Thymus (tissue), 11 donors: ENCODE results near the gene TSPAN9. TPM values are rescaled to one million over a fixed set of nuclear protein-coding genes. Genes with fewer than 3 reads are reported as not detected.
A peak's percentile ranks its signal among the peaks of the same experiment; 100 is the strongest.

Experiments used
- DNase-seq, 9 donors: peaks; one replicate each; pipeline ENCODE4 v3.0.0-alpha.2; 2013; ENCODE audit warnings: low spot score in 9 of 9, low read depth in 6 of 9, missing footprints in 1 of 9
- H3K27ac ChIP-seq, 2 donors: one replicate each; pipeline ENCODE4 v1.5.1; 2013; ENCODE audit warnings: control low read depth in 1 of 2, low read depth in 1 of 2, low read length in 1 of 2, mild to moderate bottlenecking in 1 of 2, moderate library complexity in 1 of 2
- H3K27me3 ChIP-seq, 2 donors: one replicate each; pipeline ENCODE4 v1.5.1; 2013; ENCODE audit warnings: low read length in 1 of 2; ENCODE audit not compliant: control insufficient read depth in 2 of 2, insufficient read depth in 1 of 2
- H3K36me3 ChIP-seq, 2 donors: one replicate each; pipeline ENCODE4 v1.5.1; 2013; ENCODE audit warnings: low read length in 1 of 2, mild to moderate bottlenecking in 1 of 2, moderate library complexity in 1 of 2; ENCODE audit not compliant: control insufficient read depth in 2 of 2, insufficient read depth in 2 of 2
- H3K4me1 ChIP-seq, 2 donors: one replicate each; pipeline ENCODE4 v1.5.1; 2013; ENCODE audit warnings: low read length in 2 of 2; ENCODE audit not compliant: control insufficient read depth in 2 of 2, insufficient read depth in 2 of 2
- H3K4me3 ChIP-seq, 2 donors: one replicate each; pipeline ENCODE4 v1.5.1; 2013; ENCODE audit warnings: low read length in 2 of 2, control low read depth in 1 of 2, mild to moderate bottlenecking in 1 of 2
- H3K9me3 ChIP-seq, 2 donors: one replicate each; pipeline ENCODE4 v1.5.1; 2013; ENCODE audit warnings: low read length in 1 of 2, mild to moderate bottlenecking in 1 of 2; ENCODE audit not compliant: control insufficient read depth in 2 of 2, insufficient read depth in 1 of 2
- WGBS: extraction: QIAGEN DNeasy Blood & Tissue Kit; methylation state at CpG from one replicate; pipeline ENCODE4 v1.1.7; 2013; 5-methylcytosine and 5-hydroxymethylcytosine counted together
- polyA plus RNA-seq: library from polyadenylated mRNA; stranded (reverse); fragments of 200-250 nt; gene quantifications from one replicate; pipeline ENCODE4 v1.2.3, GENCODE V29; 2013
- total RNA-seq: library from RNA; stranded (reverse); fragments of 120-200 nt; gene quantifications from one replicate; pipeline ENCODE4 v1.2.4, GENCODE V29; 2013
- donor health status: healthy.

TSPAN9 gene
- total and polyA plus RNA-seq, 2 donors, result 4.9 to 10.2 TPM

GRCh38 chr12:3090240-3091037, 13.3 kb downstream of the TSPAN9 start:
- Histone ChIP-seq H3K27me3 (no peaks in the 10 kb centered on the region), H3K27ac (no peak overlapping the region), H3K36me3 (no peaks in the 10 kb centered on the region), H3K9me3 (no peaks in the 10 kb centered on the region), H3K4me1 (peaks cover 0 to 4% of the 10 kb centered on the region in 2 donors), H3K4me3 (no peak overlapping the region)
- WGBS, result 94% methylated on average over 17 of the region's 17 CpGs
- no peak for DNase-seq

- H3K27me3 ChIP-seq, result no peaks in the 10 kb centered on the region
- H3K36me3 ChIP-seq, result no peaks in the 10 kb centered on the region
- H3K9me3 ChIP-seq, result no peaks in the 10 kb centered on the region
- WGBS, result 97% methylated on average over 7 of the region's 7 CpGs
- no peak for DNase-seq
- peaks cover 0 to 4% of the 10 kb centered on the region in 2 donors for H3K4me1 ChIP-seq
- H3K27ac ChIP-seq, result no peak overlapping the region
- no peak overlapping the region for H3K4me3 ChIP-seq
Observed at GRCh38 chr12:3091038-3091319, 13.8 kb downstream of the TSPAN9 start.

- peaks cover 0 to 4% of the 10 kb centered on the region in 2 donors for H3K4me1 ChIP-seq
- DNase-seq, result no peak
- 94% methylated on average over 8 of the region's 8 CpGs for WGBS
- no peak overlapping the region for H3K4me3 ChIP-seq
- H3K27ac ChIP-seq, result no peak overlapping the region
- H3K36me3 ChIP-seq, result no peaks in the 10 kb centered on the region
- H3K9me3 ChIP-seq, result no peaks in the 10 kb centered on the region
- H3K27me3 ChIP-seq, result no peaks in the 10 kb centered on the region
Observed at GRCh38 chr12:3091382-3092241, 14.4 kb downstream of the TSPAN9 start.

- no peaks in the 10 kb centered on the region for H3K36me3 ChIP-seq
- peaks cover 0 to 7% of the 10 kb centered on the region in 2 donors for H3K4me1 ChIP-seq
- H3K4me3 ChIP-seq, result no peak overlapping the region
- peak overlapping the region in 1 of 2 donors; percentile 8 for H3K27ac ChIP-seq
- WGBS, result 95% methylated on average over 10 of the region's 10 CpGs
- no peaks in the 10 kb centered on the region for H3K27me3 ChIP-seq
- DNase-seq, result no peak
- peaks cover 2% of the 10 kb centered on the region in 2 donors for H3K9me3 ChIP-seq
Observed at GRCh38 chr12:3092764-3093163, 15.6 kb downstream of the TSPAN9 start.

- H3K9me3 ChIP-seq, result peaks cover 2 to 4% of the 10 kb centered on the region in 2 donors
- H3K4me3 ChIP-seq, result no peak overlapping the region
- H3K36me3 ChIP-seq, result no peaks in the 10 kb centered on the region
- DNase-seq, result no peak
- peaks cover 0 to 2% of the 10 kb centered on the region in 2 donors for H3K27me3 ChIP-seq
- peaks cover 0 to 5% of the 10 kb centered on the region in 2 donors for H3K4me1 ChIP-seq
- 19% methylated on average over 10 of the region's 10 CpGs for WGBS
- no peak overlapping the region for H3K27ac ChIP-seq
Observed at GRCh38 chr12:3097186-3097804, 20.1 kb downstream of the TSPAN9 start.

- Histone ChIP-seq H3K9me3 (peaks cover 2 to 4% of the 10 kb centered on the region in 2 donors), H3K27ac (no peak overlapping the region), H3K36me3 (no peaks in the 10 kb centered on the region), H3K27me3 (peaks cover 0 to 2% of the 10 kb centered on the region in 2 donors), H3K4me1 (peaks cover 0 to 5% of the 10 kb centered on the region in 2 donors), H3K4me3 (no peak overlapping the region)
- 80% methylated on average over 9 of the region's 9 CpGs for WGBS
- no peak for DNase-seq
Observed at GRCh38 chr12:3097836-3098235, 20.7 kb downstream of the TSPAN9 start.

GRCh38 chr12:3098436-3098835, 21.3 kb downstream of the TSPAN9 start:
- H3K4me1 ChIP-seq, result peaks cover 0 to 5% of the 10 kb centered on the region in 2 donors
- H3K36me3 ChIP-seq, result no peaks in the 10 kb centered on the region
- no peak for DNase-seq
- no peak overlapping the region for H3K4me3 ChIP-seq
- H3K27ac ChIP-seq, result no peak overlapping the region
- peaks cover 0 to 2% of the 10 kb centered on the region in 2 donors for H3K27me3 ChIP-seq
- WGBS, result 82% methylated on average over 5 of the region's 5 CpGs
- H3K9me3 ChIP-seq, result peaks cover 2 to 4% of the 10 kb centered on the region in 2 donors

- DNase-seq, result no peak
- peaks cover 0 to 2% of the 10 kb centered on the region in 2 donors for H3K27me3 ChIP-seq
- peaks cover 2 to 4% of the 10 kb centered on the region in 2 donors for H3K9me3 ChIP-seq
- no peak overlapping the region for H3K4me3 ChIP-seq
- no peaks in the 10 kb centered on the region for H3K36me3 ChIP-seq
- no peak overlapping the region for H3K27ac ChIP-seq
- WGBS, result 99% methylated on average over 3 of the region's 3 CpGs
- peaks cover 0 to 5% of the 10 kb centered on the region in 2 donors for H3K4me1 ChIP-seq
Observed at GRCh38 chr12:3099146-3099545, 22.0 kb downstream of the TSPAN9 start.
